A673 (cell line): ENCODE results near the gene PGAM2.

Experiments
- EZH2 ChIP-seq: fragments of 200-600 bp; sonication (generic); IDR thresholded peaks from 2 replicates; pipeline ENCODE4 v1.6.1; 2017; ENCODE audit warnings: borderline replicate concordance, low read depth, mild to moderate bottlenecking, mixed read lengths, antibody characterized with exemption, low read length; ENCODE audit not compliant: poor library complexity, severe bottlenecking
- TF ChIP-seq, protein P1 (sequence below): fragments of 300-800, 200-600 bp; sonication (generic); conservative IDR thresholded peaks from 2 replicates; pipeline ENCODE4 v1.5.1; 2017; ENCODE audit warnings: low read depth, mild to moderate bottlenecking, antibody characterized with exemption, low read length, moderate library complexity, mixed read lengths

DNA sequence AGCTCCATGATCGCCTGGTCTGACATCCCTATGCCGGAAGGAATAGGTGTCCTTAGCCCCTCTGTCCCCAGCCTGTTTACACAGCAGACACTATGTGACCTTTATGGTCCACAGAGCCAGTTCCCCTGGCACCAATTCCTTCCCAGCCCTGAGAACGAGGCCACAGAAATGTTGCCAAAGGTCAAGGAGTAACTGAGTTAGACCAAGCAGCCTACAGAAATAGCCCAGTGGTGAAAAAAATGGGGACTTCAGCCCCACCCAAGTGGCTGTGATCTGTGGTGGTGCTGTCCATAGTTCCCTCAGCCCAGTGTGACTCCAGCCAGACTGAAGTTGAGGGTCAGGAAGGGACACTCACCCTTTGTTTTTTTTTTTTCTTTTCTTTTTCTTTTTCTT lies 2.5 kb downstream of the PGAM2 start:
- TF ChIP-seq, protein P1, sequence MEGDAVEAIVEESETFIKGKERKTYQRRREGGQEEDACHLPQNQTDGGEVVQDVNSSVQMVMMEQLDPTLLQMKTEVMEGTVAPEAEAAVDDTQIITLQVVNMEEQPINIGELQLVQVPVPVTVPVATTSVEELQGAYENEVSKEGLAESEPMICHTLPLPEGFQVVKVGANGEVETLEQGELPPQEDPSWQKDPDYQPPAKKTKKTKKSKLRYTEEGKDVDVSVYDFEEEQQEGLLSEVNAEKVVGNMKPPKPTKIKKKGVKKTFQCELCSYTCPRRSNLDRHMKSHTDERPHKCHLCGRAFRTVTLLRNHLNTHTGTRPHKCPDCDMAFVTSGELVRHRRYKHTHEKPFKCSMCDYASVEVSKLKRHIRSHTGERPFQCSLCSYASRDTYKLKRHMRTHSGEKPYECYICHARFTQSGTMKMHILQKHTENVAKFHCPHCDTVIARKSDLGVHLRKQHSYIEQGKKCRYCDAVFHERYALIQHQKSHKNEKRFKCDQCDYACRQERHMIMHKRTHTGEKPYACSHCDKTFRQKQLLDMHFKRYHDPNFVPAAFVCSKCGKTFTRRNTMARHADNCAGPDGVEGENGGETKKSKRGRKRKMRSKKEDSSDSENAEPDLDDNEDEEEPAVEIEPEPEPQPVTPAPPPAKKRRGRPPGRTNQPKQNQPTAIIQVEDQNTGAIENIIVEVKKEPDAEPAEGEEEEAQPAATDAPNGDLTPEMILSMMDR, result no peak
- no peak for TF ChIP-seq EZH2
